Measurements from ENCODE around the gene COPA.
"Not testable (repeated sequence)": the region's sequence is repeated elsewhere in the genome, so short reads cannot be mapped to it uniquely, and the experiment has no call there.

COPA gene

DNA sequence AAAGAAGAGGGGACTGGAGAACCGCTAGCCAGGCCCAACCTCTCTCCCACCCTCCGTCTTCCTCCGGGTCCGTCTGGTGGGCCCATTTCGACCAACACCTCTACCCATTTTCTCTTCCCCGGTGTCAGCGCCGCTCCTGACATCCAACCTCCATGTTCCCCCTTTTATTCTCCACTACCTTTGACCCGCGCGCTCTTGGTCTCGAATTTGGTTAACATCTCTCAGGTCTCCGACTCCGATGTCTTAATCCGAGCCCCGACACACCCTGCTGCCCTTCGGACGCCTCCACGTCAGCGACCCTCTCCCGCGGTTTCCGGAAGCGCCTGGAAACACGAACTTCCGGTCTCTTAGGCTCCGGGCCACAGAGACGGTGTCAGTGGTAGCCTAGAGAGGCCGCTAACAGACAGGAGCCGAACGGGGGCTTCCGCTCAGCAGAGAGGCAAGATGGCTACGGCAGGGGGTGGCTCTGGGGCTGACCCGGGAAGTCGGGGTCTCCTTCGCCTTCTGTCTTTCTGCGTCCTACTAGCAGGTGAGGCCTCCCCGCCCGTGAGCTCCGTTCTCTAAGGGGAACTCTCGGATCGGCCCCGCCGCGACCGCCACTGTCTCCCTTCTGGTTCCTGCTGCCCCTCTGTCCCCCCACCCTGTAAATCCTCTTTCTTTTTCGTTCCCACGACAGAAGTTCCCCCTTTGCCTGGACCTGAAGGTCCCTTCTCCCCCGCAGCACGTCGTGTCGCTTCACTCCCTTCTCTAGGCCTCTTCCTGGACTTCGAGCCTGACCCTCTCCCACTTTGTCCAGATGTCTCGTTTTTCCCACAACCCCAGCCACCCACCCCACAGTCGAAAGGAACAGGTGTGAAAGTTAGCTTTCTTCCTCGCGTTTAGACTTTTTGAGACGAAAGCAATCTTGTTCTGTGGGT lies at the start of gene COPA, which contains the start of gene NCSTN:
COPA (minus strand) TSS at position 298 of the 917 bp plus-strand sequence; CDS start at position 218, 80 bp downstream.
NCSTN (plus strand) TSS at position 431 of the 917 bp plus-strand sequence; CDS start at position 445, 14 bp downstream.
- in situ Hi-C loops (cut with HindIII; ENCODE audit: low sequenced_read_pairs), result no loop called here

DNA sequence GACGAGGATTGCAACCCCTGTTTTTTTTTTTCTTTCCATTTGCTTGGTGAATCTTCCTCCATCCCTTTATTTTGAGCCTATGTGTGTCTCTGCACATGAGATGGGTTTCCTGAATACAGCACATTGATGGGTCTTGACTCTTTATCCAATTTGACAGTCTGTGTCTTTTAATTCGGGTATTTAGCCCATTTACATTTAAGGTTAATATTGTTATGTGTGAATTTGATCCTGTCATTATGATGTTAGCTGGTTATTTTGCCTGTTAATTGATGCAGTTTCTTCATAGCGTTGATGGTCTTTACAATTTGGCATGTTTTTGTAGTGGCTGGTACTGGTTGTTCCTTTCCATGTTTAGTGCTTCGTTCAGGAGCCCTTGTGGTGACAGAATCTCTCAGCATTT lies 45.4 kb upstream of the COPA start:
- in situ Hi-C loops (cut with HindIII; ENCODE audit: low sequenced_read_pairs), result not testable (repeated sequence)

DNA sequence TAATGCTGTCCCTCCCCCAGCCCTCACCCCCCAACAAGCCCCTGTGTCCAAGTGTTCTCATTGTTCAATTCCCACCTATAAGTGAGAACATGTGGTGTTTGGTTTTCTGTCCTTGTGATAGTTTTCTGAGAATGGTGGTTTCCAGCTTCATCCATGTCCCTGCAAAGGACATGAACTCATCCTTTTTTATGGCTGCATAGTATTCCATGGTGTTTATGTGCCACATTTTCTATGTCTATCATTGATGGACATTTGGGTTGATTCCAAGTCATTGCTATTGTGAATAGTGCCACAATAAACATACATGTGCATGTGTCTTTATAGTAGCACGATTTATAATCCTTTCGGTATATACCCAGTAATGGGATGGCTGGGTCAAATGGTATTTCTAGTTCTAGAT lies 41.8 kb upstream of the COPA start:
- in situ Hi-C loops (cut with HindIII; ENCODE audit: low sequenced_read_pairs), result not testable (repeated sequence)

DNA sequence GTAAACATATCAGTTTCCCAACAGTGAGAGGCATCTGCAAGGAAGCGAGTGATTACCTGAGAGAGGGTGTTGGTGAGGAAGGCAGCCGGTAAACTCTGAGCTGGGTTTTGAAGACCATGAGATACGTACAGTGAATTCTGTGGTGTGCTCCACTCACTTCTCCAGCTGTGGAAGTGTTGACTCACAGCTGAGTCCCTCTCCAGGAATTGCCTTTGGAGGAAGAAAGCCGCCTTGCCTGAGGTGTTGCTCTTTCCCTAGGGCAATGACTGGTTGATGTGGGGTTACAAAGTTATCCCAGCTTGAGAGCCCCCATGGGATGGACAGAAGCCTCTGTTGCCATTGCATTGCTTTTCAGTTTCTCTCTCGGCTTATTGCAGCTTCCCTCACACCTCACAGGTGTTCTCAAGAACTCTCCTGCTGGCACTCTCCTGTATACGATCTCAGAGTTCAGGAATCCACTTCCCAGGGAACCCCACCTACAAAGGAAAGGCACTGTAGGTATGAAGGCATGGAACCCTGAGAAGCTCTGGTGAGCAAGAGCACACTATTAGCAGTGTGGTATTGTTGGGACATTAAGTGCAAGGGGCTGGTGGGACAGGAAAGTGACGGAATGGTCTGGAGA lies 34.6 kb upstream of the COPA start:
- in situ Hi-C loops (cut with HindIII; ENCODE audit: low sequenced_read_pairs), result loop anchor here (5.0 kb wide), 1 partner anchor 85 kb away; no protein-coding TSS in a partner anchor

- in situ Hi-C loops (cut with HindIII; ENCODE audit: low sequenced_read_pairs), result loop anchor here (5.0 kb wide), 1 partner anchor 84 kb away; no protein-coding TSS in a partner anchor
Observed at GRCh38 chr1:160376525-160377131, 33.6 kb upstream of the COPA start.

DNA sequence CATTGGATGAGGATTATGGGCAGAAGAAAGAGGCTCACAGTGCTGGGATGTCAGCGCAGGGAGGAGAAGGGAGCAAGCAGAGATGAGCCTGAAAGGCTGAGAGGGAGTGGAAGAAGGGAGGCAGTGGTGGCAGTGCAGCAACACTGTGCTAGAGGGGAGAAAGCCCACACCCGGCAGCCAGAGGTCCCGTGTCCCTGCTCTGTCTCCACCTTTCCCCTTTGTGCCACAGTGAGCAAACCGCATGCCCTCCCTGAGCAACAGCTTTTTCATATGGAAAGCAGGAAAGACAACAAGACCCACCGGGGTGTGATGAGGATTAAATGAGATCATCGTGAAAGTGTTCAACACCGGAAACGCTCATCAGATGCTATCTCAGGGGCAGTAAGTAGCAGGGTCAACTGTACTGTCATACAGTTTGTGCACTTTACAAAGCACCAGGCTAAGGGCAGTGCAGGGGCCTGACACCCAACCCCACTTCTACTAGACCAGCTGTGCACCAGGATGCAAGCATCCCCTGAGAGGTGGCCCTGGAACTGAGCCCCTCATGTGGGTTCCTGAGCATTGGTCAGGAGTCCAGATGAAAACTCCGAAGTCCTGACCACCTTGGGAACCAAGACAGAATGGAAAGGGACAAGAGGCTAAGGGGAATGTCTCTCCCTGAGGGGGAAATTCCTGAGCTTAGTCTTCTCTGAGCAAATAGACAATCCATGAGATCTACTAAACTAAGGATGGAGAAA lies 32.9 kb upstream of the COPA start:
- in situ Hi-C loops (cut with HindIII; ENCODE audit: low sequenced_read_pairs), result loop anchor here (5.0 kb wide), 1 partner anchor 84 kb away; no protein-coding TSS in a partner anchor

GRCh38 chr1:160374306-160375110 lies 31.5 kb upstream of the COPA start:
- in situ Hi-C loops (cut with HindIII; ENCODE audit: low sequenced_read_pairs), result loop anchor here (5.0 kb wide), 1 partner anchor 82 kb away; no protein-coding TSS in a partner anchor

DNA sequence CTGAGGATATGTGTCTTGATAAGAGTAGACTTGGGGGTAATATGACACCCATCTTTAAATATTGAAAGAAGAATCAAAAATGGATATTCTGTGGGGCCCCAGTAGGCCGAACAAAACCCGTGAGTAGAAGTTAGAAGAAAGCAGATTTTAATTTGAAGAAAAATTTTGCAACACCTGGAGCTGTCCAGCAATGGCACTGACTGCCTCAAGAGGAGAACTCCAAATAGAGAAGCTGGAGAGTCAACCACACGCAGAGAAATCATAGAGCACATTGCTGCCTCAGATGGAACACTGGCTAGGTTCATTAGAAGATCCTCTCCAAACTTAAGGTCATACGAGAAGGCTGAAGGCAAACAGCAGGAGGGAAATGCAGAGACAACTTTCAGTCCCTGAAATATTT lies 30.6 kb upstream of the COPA start:
- in situ Hi-C loops (cut with HindIII; ENCODE audit: low sequenced_read_pairs), result no loop called here

DNA sequence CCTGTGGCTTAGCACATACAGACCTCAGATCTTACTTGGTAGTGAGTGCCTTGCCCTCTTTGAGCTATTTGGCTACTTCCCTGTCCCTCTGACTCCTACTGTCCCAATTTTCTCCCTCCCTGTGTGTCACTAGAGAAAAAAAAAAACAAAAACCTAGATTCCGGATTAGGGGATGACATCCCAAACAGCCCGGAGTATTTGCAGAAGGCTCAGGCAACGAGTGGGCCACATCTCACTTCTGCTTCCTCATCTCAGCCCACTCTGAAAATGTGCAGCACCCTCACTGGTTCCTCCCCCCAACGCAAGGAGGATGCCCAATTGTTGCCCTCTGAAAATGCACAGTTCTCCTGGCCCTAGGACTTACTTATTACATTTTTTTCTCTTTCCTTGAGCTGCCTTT lies 28.7 kb upstream of the COPA start:
- in situ Hi-C loops (cut with HindIII; ENCODE audit: low sequenced_read_pairs), result no loop called here

DNA sequence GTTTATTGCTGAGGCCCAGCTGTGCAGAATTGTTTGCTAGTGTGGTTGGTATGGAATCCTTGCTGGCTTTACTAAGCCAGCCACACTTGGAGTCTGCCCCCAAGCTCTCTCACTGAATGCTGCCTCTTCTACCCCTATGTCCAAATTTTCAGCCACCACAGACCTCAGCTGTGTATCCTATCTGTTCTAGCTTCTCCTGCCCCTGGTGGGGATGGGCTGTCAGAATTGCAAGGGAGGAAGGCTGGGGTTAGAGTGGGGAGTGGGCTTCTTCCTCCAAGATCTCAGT lies 28.2 kb upstream of the COPA start:
- in situ Hi-C loops (cut with HindIII; ENCODE audit: low sequenced_read_pairs), result no loop called here

DNA sequence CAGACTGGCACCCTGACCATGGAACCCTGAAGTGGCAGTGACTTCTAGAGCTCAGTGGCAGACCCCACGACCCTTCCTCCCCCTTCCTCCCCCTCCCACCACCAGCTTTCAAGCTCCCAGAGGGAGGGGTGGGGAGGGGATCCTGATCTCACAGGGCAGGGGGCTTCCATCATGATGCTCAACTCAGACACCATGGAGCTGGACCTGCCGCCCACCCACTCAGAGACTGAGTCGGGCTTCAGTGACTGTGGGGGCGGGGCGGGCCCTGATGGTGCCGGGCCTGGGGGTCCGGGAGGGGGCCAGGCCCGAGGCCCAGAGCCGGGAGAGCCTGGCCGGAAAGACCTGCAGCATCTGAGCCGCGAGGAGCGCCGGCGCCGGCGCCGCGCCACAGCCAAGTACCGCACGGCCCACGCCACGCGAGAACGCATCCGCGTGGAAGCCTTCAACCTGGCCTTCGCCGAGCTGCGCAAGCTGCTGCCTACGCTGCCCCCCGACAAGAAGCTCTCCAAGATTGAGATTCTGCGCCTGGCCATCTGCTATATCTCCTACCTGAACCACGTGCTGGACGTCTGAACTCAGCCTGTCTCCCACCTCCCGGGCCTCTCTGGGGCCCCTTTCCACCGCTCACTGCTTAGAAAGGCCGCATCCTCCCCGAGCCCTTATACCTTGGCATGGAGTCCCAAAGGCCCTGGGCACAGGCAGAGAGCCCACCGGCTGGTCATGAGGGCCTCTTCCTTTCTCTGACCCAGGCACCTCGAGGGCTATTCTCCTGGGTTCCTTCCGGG lies 27.7 kb upstream of the COPA start:
- in situ Hi-C loops (cut with HindIII; ENCODE audit: low sequenced_read_pairs), result no loop called here

GRCh38 chr1:160369087-160369486 lies 26.0 kb upstream of the COPA start:
- in situ Hi-C loops (cut with HindIII; ENCODE audit: low sequenced_read_pairs), result no loop called here

GRCh38 chr1:160367934-160368923 lies 25.2 kb upstream of the COPA start:
- in situ Hi-C loops (cut with HindIII; ENCODE audit: low sequenced_read_pairs), result no loop called here

DNA sequence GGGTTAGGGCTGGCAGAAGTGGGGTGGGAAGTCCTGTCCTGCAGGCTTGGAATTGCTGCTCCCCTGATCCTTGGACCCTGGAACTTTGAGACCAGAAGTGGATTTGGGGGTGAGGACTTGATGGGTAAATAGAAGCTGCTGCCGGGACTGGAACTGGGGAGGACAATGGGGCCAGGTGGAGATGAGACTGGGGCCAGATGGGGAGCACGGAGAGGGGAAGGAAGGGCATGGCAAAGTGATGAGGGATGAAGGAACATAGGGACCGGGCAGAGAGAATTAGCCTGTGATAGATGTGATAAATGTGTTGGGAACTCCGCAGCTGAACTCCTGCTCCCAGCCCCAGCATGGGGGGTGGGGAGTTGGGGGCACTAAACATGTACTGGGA lies 24.5 kb upstream of the COPA start:
- in situ Hi-C loops (cut with HindIII; ENCODE audit: low sequenced_read_pairs), result no loop called here

- in situ Hi-C loops (cut with HindIII; ENCODE audit: low sequenced_read_pairs), result no loop called here
Observed at GRCh38 chr1:160366731-160367515, 23.9 kb upstream of the COPA start, which contains the start of gene NHLH1. Gene NHLH1 (plus strand): TSS chr1:160367071. CDS start chr1:160370732, 3,661 bp downstream.

GRCh38 chr1:160365325-160365724 lies 22.3 kb upstream of the COPA start:
- in situ Hi-C loops (cut with HindIII; ENCODE audit: low sequenced_read_pairs), result no loop called here

All from endothelial cell of hepatic sinusoid (primary cell).